Glutamatergic neuron (in vitro differentiated cells): ENCODE data around the gene FKBP14. TPM values are rescaled to one million over a fixed set of nuclear protein-coding genes. Genes with fewer than 3 reads are reported as not detected.

ENCODE experiments used
- DNase-seq: peaks from one replicate; pipeline ENCODE4 v3.0.0; 2022
- H3K27ac Mint-ChIP-seq: one replicate; pipeline ENCODE4 v1.8.0; 2020; ENCODE audit warnings: mild to moderate bottlenecking, mixed read lengths, inconsistent platforms; ENCODE audit not compliant: unreplicated experiment
- H3K27me3 Mint-ChIP-seq: one replicate; pipeline ENCODE4 v1.8.0; 2020; ENCODE audit warnings: mild to moderate bottlenecking, moderate library complexity, mixed read lengths, inconsistent platforms; ENCODE audit not compliant: unreplicated experiment
- H3K36me3 Mint-ChIP-seq: one replicate; pipeline ENCODE4 v1.8.0; 2020; ENCODE audit warnings: mild to moderate bottlenecking, mixed read lengths, inconsistent platforms; ENCODE audit not compliant: unreplicated experiment
- H3K4me1 Mint-ChIP-seq: one replicate; pipeline ENCODE4 v1.8.0; 2020; ENCODE audit warnings: mild to moderate bottlenecking, low read depth, mixed read lengths, inconsistent platforms; ENCODE audit not compliant: unreplicated experiment
- H3K4me3 Mint-ChIP-seq: one replicate; pipeline ENCODE4 v1.8.0; 2020; ENCODE audit warnings: mild to moderate bottlenecking, mixed read lengths, inconsistent platforms; ENCODE audit not compliant: unreplicated experiment
- H3K9me3 Mint-ChIP-seq: one replicate; pipeline ENCODE4 v1.8.0; 2020; ENCODE audit warnings: mild to moderate bottlenecking, moderate library complexity, mixed read lengths, inconsistent platforms; ENCODE audit not compliant: unreplicated experiment
- total RNA-seq: library from RNA; stranded (reverse); fragmentation: NEBNext Ultra II Directional; extraction: Animal tissue kit (Norgen Biotek cat#: 25700); gene quantifications from one replicate; pipeline ENCODE4 v1.2.1, GENCODE V29; 2021; ENCODE audit not compliant: unreplicated experiment
- TF ChIP-seq, protein P1 (sequence below): fragments of 200-600 bp; sonication (generic); IDR thresholded peaks from one replicate; pipeline ENCODE4 v1.5.0; 2021; ENCODE audit not compliant: partially characterized antibody, unreplicated experiment

The FKBP14 gene
- total RNA-seq, 1 donor from 2014 or later = 6.8 TPM

DNA sequence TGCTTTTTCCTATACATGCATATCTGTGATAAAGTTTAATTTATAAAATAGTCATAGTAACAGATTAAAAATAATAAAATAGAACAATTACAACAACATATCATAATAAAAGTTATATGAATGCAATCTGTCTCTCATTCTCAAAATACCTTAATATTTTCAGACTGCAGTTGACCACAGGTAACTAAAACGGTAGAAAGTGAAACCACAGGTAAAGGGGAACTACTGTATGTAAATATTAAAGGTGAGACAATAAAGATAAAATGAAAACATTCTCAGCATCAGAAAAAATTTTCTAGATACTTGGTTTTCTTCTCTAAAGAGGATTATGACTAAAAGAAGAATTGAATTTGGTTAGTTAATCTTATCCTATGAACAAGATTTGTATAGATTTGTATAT is 6.0 kb downstream of the FKBP14 start:
- Mint-ChIP-seq H3K27ac (no peak overlapping the region), H3K36me3 (no peaks in the 10 kb centered on the region), H3K4me3 (no peak overlapping the region), H3K9me3 (no peaks in the 10 kb centered on the region), H3K4me1 (no peaks in the 10 kb centered on the region), H3K27me3 (no peaks in the 10 kb centered on the region)
- DNase-seq = no peak
- TF ChIP-seq, protein P1, sequence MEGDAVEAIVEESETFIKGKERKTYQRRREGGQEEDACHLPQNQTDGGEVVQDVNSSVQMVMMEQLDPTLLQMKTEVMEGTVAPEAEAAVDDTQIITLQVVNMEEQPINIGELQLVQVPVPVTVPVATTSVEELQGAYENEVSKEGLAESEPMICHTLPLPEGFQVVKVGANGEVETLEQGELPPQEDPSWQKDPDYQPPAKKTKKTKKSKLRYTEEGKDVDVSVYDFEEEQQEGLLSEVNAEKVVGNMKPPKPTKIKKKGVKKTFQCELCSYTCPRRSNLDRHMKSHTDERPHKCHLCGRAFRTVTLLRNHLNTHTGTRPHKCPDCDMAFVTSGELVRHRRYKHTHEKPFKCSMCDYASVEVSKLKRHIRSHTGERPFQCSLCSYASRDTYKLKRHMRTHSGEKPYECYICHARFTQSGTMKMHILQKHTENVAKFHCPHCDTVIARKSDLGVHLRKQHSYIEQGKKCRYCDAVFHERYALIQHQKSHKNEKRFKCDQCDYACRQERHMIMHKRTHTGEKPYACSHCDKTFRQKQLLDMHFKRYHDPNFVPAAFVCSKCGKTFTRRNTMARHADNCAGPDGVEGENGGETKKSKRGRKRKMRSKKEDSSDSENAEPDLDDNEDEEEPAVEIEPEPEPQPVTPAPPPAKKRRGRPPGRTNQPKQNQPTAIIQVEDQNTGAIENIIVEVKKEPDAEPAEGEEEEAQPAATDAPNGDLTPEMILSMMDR = no peak

DNA sequence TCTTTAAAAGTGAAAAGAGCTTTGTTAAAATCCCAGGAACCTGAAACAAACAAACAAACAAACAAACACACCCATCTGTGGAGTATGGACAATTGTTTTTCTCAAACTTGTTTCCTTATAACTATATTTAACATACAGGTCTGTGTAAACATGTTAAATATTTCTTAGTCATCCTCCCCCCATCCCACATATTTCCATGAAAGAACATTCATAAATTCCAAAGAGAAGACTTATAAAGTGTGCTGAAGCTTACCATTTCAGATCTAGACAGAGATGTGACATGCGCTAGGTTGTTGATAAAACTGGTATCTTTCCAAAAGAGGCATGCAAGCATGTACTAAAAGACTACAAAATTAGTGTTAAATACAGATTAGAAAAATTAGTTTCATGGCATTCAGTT is 6.5 kb downstream of the FKBP14 start:
- H3K27me3 Mint-ChIP-seq = no peaks in the 10 kb centered on the region

DNA sequence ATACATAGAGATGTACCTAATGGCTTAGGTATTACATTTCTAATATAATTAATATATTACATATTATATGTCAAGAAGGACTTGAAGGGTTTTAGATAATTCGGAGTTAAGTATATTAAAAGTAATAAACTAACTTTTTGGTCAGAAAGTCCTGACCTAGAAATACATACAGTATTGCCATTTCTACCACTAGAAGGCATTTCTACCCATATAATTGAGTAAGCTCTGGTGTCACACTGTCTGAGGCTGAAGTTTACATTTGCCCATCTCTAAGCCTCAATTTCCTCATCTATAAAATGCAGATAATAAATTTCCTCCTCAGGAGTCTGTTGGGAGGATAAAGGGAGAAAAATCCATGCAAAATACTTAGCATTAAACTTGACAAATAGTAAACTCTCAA is 7.1 kb downstream of the FKBP14 start:
- H3K9me3 Mint-ChIP-seq = no peaks in the 10 kb centered on the region
- no peaks in the 10 kb centered on the region for H3K36me3 Mint-ChIP-seq
- no peak for DNase-seq
- no peak overlapping the region for H3K27ac Mint-ChIP-seq
- TF ChIP-seq, protein P1 = no peak
- H3K4me3 Mint-ChIP-seq = no peak overlapping the region
- no peaks in the 10 kb centered on the region for H3K4me1 Mint-ChIP-seq
- no peaks in the 10 kb centered on the region for H3K27me3 Mint-ChIP-seq

More for the DNA sequence above, 6.5 kb downstream of the FKBP14 start:
- Mint-ChIP-seq H3K4me3 (no peak overlapping the region), H3K36me3 (no peaks in the 10 kb centered on the region), H3K27ac (no peak overlapping the region), H3K9me3 (no peaks in the 10 kb centered on the region), H3K4me1 (no peaks in the 10 kb centered on the region)
- TF ChIP-seq, protein P1 = no peak
- no peak for DNase-seq

DNA sequence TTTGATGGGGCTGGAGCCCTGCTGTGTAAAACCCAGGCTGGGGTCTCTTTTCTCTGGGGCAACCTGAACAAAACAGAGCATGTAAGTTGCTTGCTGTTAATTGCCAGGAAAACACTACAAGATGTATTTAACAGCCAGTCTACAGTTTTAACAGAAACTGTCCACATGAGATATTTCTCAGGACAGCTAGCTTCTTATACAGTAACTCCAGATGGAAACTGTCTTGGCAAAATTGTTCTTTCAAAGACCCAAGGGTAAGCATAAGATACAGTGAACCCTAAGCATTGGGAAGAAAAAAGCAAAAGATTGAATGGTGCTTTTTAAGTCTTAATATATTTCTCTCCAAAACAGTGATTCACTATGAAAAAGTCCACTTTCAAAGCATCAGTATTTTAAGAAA is 8.1 kb downstream of the FKBP14 start:
- no peaks in the 10 kb centered on the region for H3K27me3 Mint-ChIP-seq
- no peaks in the 10 kb centered on the region for H3K4me1 Mint-ChIP-seq
- H3K9me3 Mint-ChIP-seq = no peaks in the 10 kb centered on the region
- H3K36me3 Mint-ChIP-seq = no peaks in the 10 kb centered on the region
- TF ChIP-seq, protein P1 = no peak
- DNase-seq = no peak
- no peak overlapping the region for H3K27ac Mint-ChIP-seq
- H3K4me3 Mint-ChIP-seq = no peak overlapping the region

DNA sequence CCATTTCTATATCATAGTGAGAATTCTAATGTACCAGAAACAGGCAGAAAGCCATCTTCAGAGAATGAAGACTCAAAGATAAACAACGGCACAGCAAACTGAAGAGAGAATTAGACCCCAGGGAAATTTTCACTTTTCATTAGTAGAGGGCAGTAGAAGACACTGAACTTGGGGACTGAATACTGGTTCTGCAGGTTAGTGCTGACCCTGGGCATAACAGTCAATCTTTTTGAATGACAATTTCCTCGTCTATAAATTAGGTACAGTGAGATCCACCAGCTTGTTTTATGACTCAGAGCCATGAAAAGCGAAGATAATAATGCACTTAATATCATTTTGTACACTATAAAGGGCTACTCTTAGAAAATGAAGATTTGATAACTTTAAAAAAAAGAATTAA is 13.7 kb downstream of the FKBP14 start:
- TF ChIP-seq, protein P1 = no peak
- Mint-ChIP-seq H3K4me1 (no peaks in the 10 kb centered on the region), H3K27ac (no peak overlapping the region), H3K36me3 (no peaks in the 10 kb centered on the region), H3K9me3 (no peaks in the 10 kb centered on the region), H3K27me3 (no peaks in the 10 kb centered on the region), H3K4me3 (no peak overlapping the region)
- no peak for DNase-seq
